ENCODE results near the gene MOB3C.
A peak's percentile ranks its signal among the peaks of the same experiment; 100 is the strongest.

Gene MOB3C

GRCh38 chr1:46606255-46606965 is 10.2 kb downstream of the MOB3C start:
- no peak overlapping the region for H3K27ac ChIP-seq
- in situ Hi-C loops (cut with HindIII; ENCODE audit: low pct_ligation_motif_present, low sequenced_read_pairs) = no loop called here
- no peak overlapping the region for H3K4me3 ChIP-seq (ENCODE audit: low read depth, low read length)
- no peak for TF ChIP-seq CTCF (IDR thresholded peaks at IDR 0.05; ENCODE audit: low read depth, low read length, missing control alignments)
- no peak for DNase-seq
- no peaks in the 10 kb centered on the region for H3K27me3 ChIP-seq (replicated peaks)
- peaks cover 6% of the 10 kb centered on the region for H3K36me3 ChIP-seq (replicated peaks)

GRCh38 chr1:46605232-46605631 is 11.4 kb downstream of the MOB3C start:
- no peak overlapping the region for H3K27ac ChIP-seq
- TF ChIP-seq CTCF (IDR thresholded peaks at IDR 0.05; ENCODE audit: low read depth, low read length, missing control alignments) = no peak
- no peak overlapping the region for H3K4me3 ChIP-seq (ENCODE audit: low read depth, low read length)
- in situ Hi-C loops (cut with HindIII; ENCODE audit: low pct_ligation_motif_present, low sequenced_read_pairs) = no loop called here
- no peaks in the 10 kb centered on the region for H3K27me3 ChIP-seq (replicated peaks)
- peaks cover 6% of the 10 kb centered on the region for H3K36me3 ChIP-seq (replicated peaks)
- no peak for DNase-seq

DNA sequence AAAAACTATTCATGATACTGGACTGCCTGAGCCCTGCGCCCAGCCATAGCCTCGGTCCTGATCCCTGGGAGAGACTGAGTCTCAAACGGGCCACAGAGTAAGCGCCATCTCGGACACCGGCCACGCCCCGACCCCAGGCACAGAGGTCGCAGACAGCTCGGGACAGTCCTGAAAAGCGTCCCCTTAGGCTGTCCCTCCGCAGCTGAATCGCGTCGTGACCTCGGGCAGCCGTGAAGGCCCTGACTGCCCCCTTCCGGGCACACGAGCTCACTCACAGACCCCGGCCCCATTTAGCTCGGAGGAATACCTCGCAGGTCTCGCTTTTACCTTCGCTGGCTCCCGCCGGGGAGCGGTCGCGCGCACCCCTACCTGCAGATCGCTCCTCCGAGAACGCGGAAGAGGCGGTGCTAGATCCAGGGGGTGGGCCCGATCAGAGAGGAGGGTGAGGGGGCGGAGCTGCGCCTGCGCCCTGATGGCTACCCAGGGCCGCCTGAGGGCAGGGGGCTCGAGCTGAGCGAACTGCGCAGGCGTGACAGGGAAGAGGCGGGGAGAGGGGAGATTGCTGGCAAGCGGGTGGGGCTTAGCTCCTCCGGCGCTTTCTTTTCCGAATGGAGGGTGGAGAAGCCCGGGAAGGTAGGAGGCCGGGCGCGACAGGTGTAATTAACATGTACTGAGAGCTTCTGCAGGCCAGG is 12.6 kb downstream of the MOB3C start, which contains the start of gene MKNK1:
Gene MKNK1 (minus strand): TSS at position 411 of the 692 bp plus-strand sequence. CDS start 20,941 bp downstream, outside the sequence.
- TF ChIP-seq CTCF (IDR thresholded peaks at IDR 0.05; ENCODE audit: low read depth, low read length, missing control alignments) = peak; percentile 42
- in situ Hi-C loops (cut with HindIII; ENCODE audit: low pct_ligation_motif_present, low sequenced_read_pairs) = no loop called here
- Histone ChIP-seq H3K4me3 (ENCODE audit: low read depth, low read length) (peak within 1 kb of the TSS; percentile 97), H3K36me3 (replicated peaks) (peaks cover 2% of the 10 kb centered on the region), H3K27me3 (replicated peaks) (no peaks in the 10 kb centered on the region), H3K27ac (no peak within 1 kb of the TSS)
- peak; percentile 89 for DNase-seq

GRCh38 chr1:46603481-46603857 is 13.1 kb downstream of the MOB3C start:
- no peak overlapping the region for H3K27ac ChIP-seq
- H3K27me3 ChIP-seq (replicated peaks) = no peaks in the 10 kb centered on the region
- peaks cover 2% of the 10 kb centered on the region for H3K36me3 ChIP-seq (replicated peaks)
- DNase-seq = no peak
- H3K4me3 ChIP-seq (ENCODE audit: low read depth, low read length) = peak overlapping the region; percentile 97
- in situ Hi-C loops (cut with HindIII; ENCODE audit: low pct_ligation_motif_present, low sequenced_read_pairs) = no loop called here
- TF ChIP-seq CTCF (IDR thresholded peaks at IDR 0.05; ENCODE audit: low read depth, low read length, missing control alignments) = no peak

GRCh38 chr1:46601257-46602007 is 15.2 kb downstream of the MOB3C start:
- Histone ChIP-seq H3K4me3 (ENCODE audit: low read depth, low read length) (no peak overlapping the region), H3K27ac (no peak overlapping the region), H3K36me3 (replicated peaks) (no peaks in the 10 kb centered on the region), H3K27me3 (replicated peaks) (no peaks in the 10 kb centered on the region)
- no peak for DNase-seq
- in situ Hi-C loops (cut with HindIII; ENCODE audit: low pct_ligation_motif_present, low sequenced_read_pairs) = no loop called here
- no peak for TF ChIP-seq CTCF (IDR thresholded peaks at IDR 0.05; ENCODE audit: low read depth, low read length, missing control alignments)
